Neural crest cell (in vitro differentiated cells): ENCODE measurements around the gene C1orf116. TPM values are rescaled to one million over a fixed set of nuclear protein-coding genes. Genes with fewer than 3 reads are reported as not detected.

Experiments
- DNase-seq: peaks from one replicate; pipeline ENCODE4 v3.0.0; 2021; ENCODE audit warnings: low read depth, mixed read lengths, low spot score
- H3K27ac Mint-ChIP-seq: one replicate; pipeline ENCODE4 v1.8.0; 2021; ENCODE audit warnings: mild to moderate bottlenecking, mixed read lengths; ENCODE audit not compliant: unreplicated experiment
- H3K27me3 Mint-ChIP-seq: 2 replicates; pipeline ENCODE4 v1.8.0; 2021; ENCODE audit warnings: low read depth, mild to moderate bottlenecking, mixed read lengths
- H3K36me3 Mint-ChIP-seq: 2 replicates; pipeline ENCODE4 v1.8.0; 2021; ENCODE audit warnings: low read depth, mild to moderate bottlenecking, mixed read lengths
- H3K4me1 Mint-ChIP-seq: 2 replicates; pipeline ENCODE4 v1.8.0; 2021; ENCODE audit warnings: mixed read lengths
- H3K4me3 Mint-ChIP-seq: one replicate; pipeline ENCODE4 v1.8.0; 2021; ENCODE audit warnings: mild to moderate bottlenecking, mixed read lengths
- H3K9me3 Mint-ChIP-seq: 2 replicates; pipeline ENCODE4 v1.8.0; 2021; ENCODE audit warnings: mixed read lengths
- CTCF ChIP-seq: fragments of 200-600 bp; sonication (generic); conservative IDR thresholded peaks from 2 replicates; pipeline ENCODE4 v1.5.0; 2021; ENCODE audit warnings: antibody characterized with exemption, mild to moderate bottlenecking
- total RNA-seq: library from RNA; stranded (reverse); gene quantifications from 2 replicates; pipeline ENCODE4 v1.2.1, GENCODE V29; 2021

Gene C1orf116
- total RNA-seq, 1 donor from 2014 or later: 0.37 TPM

DNA sequence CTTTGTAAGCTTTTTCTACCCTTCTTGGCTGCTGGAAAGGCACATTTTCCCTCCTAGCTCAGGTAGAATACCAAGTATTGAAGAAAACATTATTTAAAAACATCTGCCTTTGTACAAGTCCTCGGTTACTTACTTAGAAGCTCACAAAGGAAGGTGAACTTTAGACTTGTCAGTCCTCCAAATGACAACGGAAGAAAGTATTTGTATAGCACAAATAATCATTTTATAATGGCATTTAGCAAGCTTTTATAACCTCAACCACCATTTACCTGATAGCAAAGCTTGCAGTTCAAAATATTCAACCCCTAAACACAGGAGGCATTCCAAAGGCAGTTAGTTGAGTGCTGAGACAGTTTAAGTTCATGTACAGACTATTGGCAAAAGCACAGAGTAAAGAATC is 59.8 kb downstream of the C1orf116 start:
- Mint-ChIP-seq H3K36me3 (no peaks in the 10 kb centered on the region), H3K9me3 (no peaks in the 10 kb centered on the region), H3K27ac (no peak overlapping the region), H3K4me3 (no peak overlapping the region), H3K4me1 (no peaks in the 10 kb centered on the region), H3K27me3 (peaks cover 33% of the 10 kb centered on the region)
- no peak for TF ChIP-seq CTCF
- DNase-seq: no peak

- no peak overlapping the region for H3K27ac Mint-ChIP-seq
- no peak overlapping the region for H3K4me3 Mint-ChIP-seq
- no peak for DNase-seq
- H3K9me3 Mint-ChIP-seq: no peaks in the 10 kb centered on the region
- H3K27me3 Mint-ChIP-seq: peaks cover 33% of the 10 kb centered on the region
- H3K36me3 Mint-ChIP-seq: no peaks in the 10 kb centered on the region
- H3K4me1 Mint-ChIP-seq: no peaks in the 10 kb centered on the region
- TF ChIP-seq CTCF: no peak
Observed at GRCh38 chr1:206971029-206971655, 61.4 kb downstream of the C1orf116 start.

- Mint-ChIP-seq H3K4me1 (no peaks in the 10 kb centered on the region), H3K4me3 (no peak within 1 kb of the TSS), H3K9me3 (no peaks in the 10 kb centered on the region), H3K27me3 (peaks cover 33% of the 10 kb centered on the region), H3K27ac (no peak within 1 kb of the TSS), H3K36me3 (no peaks in the 10 kb centered on the region)
- no peak for TF ChIP-seq CTCF
- no peak for DNase-seq
Observed at GRCh38 chr1:206970446-206970845, 62.1 kb downstream of the C1orf116 start, which contains the start of gene FCAMR. FCAMR (minus strand) TSS chr1:206970460; CDS start chr1:206970125, 335 bp downstream.

DNA sequence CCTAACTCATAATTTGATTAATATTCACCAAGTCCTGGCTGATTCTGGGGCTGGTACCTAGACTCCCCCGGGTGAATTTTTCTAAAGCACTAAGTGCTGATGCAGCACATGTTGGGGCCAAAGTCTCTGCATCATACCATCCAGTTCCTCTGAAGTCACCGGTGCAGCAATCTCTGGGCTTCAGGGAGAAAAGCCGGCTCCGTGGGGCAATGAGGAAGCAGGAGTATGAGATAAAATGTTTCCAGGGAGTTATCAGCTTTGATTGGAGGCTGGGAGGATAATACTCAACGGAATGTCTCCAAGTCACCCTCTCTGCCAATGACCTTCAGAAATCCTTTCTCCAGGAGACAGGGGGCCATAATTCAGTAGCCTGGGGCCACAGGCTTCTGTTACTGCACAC is 63.5 kb downstream of the C1orf116 start:
- Mint-ChIP-seq H3K27me3 (peaks cover 33% of the 10 kb centered on the region), H3K27ac (no peak overlapping the region)

More for the DNA sequence above, 63.5 kb downstream of the C1orf116 start:
- Mint-ChIP-seq H3K36me3 (no peaks in the 10 kb centered on the region), H3K9me3 (no peaks in the 10 kb centered on the region), H3K4me3 (no peak overlapping the region), H3K4me1 (no peaks in the 10 kb centered on the region)
- no peak for DNase-seq
- TF ChIP-seq CTCF: no peak

Other genes with a start within 250 kb of the C1orf116 start
- not detected in 2 replicates for gene IL20, start 167.1 kb downstream of the C1orf116 start, total RNA-seq
- not detected in 2 replicates for gene IL24, start 135.3 kb downstream of the C1orf116 start, total RNA-seq
- gene FCMR, start 110.8 kb downstream of the C1orf116 start, total RNA-seq: not detected in 2 replicates
- not detected in 2 replicates for gene PIGR, start 86.3 kb downstream of the C1orf116 start, total RNA-seq
- not detected in 2 replicates for gene FCAMR, start 62.3 kb downstream of the C1orf116 start, total RNA-seq
- 15.2 and 16.6 TPM in 2 replicates for gene YOD1, start 18.5 kb upstream of the C1orf116 start, total RNA-seq
- gene PFKFB2, start 20.5 kb upstream of the C1orf116 start, total RNA-seq: 8.5 and 8.6 TPM in 2 replicates
- not detected in 2 replicates for gene C4BPB, start 56.1 kb upstream of the C1orf116 start, total RNA-seq
- not detected in 2 replicates for gene C4BPA, start 71.5 kb upstream of the C1orf116 start, total RNA-seq